Activated T-helper 1 cell treated with anti-CD3 and anti-CD28 coated beads, Interleukin-2, amount 50 U/mL, for 16 hours (primary cell): ENCODE measurements around the gene ZDHHC5.

Source experiments
- DNase-seq, 2 donors: peaks; one replicate each; pipeline ENCODE4 v3.0.0-alpha.2; 2020; ENCODE audit warnings: low read depth in 1 of 2, low spot score in 1 of 2

The ZDHHC5 gene, protein sequence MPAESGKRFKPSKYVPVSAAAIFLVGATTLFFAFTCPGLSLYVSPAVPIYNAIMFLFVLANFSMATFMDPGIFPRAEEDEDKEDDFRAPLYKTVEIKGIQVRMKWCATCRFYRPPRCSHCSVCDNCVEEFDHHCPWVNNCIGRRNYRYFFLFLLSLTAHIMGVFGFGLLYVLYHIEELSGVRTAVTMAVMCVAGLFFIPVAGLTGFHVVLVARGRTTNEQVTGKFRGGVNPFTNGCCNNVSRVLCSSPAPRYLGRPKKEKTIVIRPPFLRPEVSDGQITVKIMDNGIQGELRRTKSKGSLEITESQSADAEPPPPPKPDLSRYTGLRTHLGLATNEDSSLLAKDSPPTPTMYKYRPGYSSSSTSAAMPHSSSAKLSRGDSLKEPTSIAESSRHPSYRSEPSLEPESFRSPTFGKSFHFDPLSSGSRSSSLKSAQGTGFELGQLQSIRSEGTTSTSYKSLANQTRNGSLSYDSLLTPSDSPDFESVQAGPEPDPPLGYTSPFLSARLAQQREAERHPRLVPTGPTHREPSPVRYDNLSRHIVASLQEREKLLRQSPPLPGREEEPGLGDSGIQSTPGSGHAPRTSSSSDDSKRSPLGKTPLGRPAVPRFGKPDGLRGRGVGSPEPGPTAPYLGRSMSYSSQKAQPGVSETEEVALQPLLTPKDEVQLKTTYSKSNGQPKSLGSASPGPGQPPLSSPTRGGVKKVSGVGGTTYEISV

DNA sequence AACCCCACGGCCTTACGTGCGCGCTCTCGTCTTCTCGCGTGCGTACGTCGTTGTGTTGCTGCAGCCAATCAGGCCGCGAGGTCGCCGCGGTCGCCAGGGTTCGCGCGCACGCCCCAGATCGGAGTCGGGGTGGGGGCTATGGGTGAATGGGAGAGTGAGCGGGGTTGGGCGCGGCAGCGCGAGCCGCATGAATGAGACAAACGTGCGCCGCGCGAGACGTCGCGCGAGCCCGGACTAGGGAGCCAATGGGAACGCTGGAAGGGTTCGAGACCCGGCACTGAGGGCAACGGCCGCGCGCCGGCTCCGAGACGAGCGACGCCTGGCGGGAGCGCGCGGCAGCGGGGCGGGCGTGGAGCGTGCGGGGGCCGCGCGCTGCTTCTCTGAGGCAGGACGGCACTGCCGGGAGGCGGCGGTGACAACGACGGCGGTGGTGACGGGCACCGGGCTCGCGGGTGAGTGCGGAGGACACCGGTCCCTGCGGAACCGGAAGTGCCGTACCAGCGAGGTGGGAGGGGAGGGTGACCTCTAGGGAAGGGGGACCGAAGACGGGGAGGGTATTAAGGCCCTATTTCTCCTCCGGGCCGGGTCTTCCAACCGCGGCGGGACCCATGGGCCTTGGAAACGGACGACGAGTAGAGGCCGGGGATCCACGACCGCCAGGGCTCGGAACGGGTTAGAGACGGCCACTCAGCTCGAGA, at the start of gene ZDHHC5:
TSS of gene ZDHHC5 (plus strand) at position 379 of the 698 bp plus-strand sequence. CDS start 4,977 bp downstream, outside the sequence.
- DNase-seq = peak; percentile 99 to 100

DNA sequence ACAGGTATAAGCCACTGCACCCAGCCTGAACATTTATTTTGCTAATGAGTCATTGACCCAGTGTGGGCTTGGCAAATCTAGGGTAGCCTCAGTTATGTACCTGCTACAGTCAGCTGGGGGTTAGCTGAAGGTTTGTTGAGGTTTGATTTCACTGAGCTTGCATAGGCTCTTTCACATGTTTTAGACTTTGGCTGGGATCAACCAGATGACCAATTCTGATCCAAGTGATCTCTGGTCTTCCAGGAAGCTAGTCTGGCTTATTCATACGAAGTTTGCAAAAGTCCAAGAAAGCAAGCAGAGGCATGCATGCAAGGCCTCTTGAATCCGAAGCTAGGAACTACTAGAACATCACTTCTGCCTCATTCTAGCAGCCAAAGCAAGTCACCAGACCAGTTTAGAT, 49.5 kb upstream of the ZDHHC5 start:
- DNase-seq = no peak

DNA sequence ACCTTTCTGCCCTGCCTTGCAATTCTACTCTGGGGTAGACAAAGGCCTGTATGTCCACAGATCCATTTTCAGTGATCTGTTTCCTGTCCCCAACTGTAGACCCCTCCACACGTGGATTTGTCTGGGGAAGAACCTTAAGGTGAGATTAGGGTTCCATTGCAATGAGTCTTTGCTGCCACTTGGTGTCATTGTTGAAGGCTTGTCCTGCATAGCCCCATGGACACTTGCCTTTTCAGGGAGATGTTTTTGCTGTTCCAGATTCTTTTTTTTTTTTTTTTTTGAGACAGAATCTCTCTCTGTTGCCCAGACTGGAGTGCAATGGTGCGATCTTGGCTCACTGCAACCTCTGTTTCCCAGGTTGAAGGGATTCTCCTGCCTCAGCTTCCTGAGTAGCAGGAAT, 48.6 kb upstream of the ZDHHC5 start:
- DNase-seq = no peak

DNA sequence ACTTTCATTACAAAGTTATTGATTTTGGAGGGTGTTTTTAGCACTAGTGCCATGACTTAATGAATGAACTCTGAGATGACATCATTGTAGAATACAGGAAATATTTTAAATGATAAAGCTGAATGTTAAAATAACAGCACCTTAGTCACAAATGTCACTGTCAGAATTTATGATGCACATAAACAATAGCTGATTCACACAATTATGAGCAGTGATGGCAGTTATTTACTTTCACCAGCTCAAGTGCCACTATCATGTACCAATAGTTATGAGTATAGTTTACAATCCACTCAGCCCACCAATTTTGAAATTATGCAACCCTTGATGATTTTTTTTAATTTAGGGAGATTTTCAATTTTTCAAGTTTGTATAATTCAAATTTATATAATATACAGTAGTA, 47.4 kb upstream of the ZDHHC5 start:
- DNase-seq = no peak

DNA sequence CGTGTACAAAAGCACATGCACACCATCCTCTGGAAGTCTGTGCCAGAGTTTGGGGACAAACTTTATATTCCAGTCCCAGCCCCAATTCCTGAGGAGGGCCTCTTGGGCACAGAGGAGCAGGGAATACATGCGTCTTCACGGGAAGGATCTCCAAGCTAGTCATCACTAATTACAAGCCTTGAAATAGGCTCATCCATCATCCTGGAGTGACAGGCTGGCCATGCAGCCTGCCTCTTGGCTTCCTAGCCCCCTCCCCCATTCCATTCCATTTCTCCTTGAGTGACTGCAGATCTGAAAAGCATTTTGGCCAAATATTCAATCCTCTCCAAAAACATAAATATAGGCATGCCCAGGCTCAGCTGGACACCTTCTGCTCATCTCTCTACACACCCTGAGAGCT, 45.7 kb upstream of the ZDHHC5 start:
- no peak for DNase-seq

DNA sequence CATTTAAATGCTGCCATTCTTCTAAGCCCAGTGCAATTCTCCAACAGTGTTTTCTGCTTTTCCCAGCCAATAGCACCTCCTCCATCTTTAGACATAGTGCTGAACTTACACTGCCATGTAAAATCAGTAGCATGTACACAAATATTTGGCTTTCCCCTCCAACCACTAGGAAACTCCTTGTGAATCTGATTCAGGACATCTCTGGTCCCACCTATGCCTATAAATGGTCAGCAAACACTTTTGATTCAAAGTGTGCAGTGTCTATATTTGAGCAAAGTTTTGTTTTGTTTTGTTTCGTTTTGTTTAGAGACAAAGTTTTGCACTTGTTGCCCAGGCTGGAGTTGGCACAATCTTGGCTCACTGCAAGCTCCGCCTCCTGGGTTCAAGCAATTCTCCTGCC, 43.0 kb upstream of the ZDHHC5 start:
- DNase-seq = no peak

DNA sequence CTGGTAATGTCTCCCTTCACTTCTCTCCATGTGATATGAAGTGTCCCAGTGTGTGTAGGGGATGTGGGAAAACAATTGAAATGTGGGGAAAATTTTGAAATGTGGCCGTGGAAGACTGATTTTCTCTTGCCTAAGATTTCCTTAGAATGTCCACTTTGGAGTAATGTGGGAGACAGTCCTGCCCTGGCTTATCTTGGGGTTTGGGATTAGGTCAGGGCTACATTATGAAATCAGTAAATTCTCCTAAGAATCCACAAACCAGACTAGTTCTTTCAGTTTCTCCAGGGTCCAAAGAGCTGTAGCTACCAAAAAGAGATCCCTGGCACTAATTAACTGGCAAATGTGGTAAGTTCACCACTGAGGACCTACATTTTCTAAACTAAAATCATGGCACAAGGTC, 41.0 kb upstream of the ZDHHC5 start:
- no peak for DNase-seq

DNA sequence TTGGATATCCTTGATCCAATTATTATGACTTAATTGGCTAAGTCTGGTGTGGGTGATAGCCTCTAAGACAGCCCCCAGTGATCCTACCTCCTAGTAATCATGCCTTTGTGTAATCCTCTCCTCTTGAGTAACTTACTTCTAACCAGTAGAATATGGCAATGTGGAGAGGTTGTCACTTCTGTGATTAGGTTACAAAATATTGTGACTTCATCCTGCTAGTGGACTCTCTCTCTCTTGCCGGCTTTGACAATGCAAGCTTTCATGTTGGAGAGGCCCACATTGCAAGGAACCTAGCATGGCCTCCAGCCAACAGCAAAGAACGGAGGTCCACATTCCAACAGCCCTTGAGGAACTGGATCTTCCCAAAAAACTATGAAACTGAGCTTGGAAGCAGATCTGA, 37.7 kb upstream of the ZDHHC5 start:
- DNase-seq = no peak

DNA sequence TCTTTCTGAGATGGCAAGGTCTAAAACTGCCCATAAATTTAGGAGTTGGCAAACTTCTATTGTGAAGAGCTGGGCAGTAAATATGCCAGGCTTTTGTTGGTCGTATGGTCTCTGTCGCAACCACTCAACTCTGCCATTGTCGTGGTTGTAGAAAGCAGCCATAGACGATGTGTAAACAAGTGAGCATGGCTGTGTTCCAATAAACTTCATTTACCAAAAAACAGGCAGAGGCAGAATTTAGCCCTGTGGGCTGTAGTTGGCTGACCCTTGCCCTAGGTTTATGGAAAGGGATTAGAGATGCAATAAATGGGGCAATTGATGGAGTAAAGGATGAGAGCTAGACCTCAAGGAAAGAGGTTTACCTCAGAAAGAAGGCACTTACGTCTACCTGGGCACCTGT, 35.8 kb upstream of the ZDHHC5 start:
- DNase-seq = no peak

DNA sequence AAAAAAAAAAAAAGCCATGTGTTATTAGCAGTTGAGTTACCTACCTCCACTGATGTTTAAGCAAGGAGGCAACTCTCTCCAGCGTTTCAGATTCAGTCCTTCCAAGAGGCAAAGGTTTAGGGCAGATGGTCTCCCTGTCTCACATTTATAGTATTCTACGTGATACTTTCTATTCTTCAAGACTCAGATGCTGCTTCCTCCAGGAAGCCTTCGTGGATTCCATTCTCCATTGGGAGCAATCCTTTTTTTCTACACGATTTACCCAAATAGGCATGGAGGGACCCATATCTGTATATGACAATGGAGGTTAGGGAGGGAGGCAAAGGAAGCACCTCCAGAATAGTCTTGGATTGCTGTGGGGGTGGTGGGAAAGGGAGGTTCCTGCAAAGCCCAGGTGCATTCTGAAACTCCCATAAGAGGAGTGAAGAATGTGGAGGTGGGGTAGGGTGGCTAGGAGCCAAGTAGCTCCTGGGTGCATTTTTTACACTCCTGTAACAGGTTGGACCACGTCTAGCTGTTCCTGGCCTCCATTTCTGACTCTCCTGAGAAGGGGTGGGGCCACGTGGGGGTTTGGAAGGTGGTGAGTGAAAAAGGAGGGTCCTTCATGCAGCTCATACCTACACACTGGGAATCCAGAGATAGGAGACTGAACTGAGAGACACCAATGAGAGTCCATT, 34.4 kb upstream of the ZDHHC5 start:
- no peak for DNase-seq

DNA sequence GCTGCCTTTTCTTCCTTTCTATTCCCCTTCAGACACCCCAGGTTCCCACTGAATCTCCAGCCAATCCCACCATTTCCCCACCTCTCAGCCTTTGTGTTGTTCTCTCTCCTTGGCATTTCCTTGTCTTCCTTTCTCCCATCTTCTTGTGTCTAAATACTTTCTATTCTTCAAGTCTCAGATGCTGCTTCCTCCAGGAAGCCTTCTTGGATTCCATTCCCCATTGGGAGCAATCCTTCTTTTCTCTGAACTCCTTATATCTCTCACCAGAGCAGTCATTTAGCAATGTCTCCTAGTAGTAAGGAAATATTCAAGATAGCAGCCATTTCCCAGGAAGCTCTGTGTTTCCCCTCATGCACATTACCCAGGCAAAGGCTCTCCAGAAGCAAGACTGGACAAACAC, 33.6 kb upstream of the ZDHHC5 start:
- DNase-seq = no peak

DNA sequence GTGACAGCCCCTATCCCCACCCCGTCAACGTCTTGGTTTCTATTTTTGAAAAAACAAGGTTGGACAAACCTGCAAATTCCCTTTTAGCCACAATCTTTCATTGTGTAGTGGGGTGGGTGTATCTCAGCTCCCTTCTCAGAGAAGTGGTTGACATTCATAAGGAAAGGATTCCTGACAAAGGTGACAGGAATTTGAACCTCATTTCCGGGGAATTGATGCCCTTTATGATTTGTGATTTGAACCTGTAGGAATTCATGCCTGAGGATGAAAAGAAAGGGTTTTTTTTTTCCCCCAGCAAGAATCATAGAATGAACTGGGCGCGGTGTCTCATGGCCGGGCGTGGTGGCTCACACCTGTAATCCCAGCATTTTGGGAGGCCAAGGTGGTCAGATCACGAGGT, 32.7 kb upstream of the ZDHHC5 start:
- no peak for DNase-seq

DNA sequence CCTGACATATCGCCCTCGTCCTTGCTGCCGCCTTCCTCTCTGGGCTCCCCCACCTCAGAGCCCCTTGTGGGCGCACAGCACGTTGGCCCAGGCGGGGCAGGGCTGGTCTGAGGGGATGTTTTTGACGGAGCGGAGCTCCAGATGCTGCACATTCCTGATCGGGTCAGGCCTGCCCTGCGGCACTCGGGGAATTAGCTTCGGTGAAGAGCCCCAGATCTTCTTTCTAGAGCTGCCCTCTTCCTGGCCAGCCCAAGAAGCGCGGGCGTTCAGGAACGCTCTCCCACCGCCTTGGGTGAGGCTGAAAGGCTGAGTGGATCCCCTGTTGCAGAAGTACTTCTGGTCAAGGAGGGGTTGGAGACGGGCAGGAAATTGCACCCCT, 30.3 kb upstream of the ZDHHC5 start:
- no peak for DNase-seq

DNA sequence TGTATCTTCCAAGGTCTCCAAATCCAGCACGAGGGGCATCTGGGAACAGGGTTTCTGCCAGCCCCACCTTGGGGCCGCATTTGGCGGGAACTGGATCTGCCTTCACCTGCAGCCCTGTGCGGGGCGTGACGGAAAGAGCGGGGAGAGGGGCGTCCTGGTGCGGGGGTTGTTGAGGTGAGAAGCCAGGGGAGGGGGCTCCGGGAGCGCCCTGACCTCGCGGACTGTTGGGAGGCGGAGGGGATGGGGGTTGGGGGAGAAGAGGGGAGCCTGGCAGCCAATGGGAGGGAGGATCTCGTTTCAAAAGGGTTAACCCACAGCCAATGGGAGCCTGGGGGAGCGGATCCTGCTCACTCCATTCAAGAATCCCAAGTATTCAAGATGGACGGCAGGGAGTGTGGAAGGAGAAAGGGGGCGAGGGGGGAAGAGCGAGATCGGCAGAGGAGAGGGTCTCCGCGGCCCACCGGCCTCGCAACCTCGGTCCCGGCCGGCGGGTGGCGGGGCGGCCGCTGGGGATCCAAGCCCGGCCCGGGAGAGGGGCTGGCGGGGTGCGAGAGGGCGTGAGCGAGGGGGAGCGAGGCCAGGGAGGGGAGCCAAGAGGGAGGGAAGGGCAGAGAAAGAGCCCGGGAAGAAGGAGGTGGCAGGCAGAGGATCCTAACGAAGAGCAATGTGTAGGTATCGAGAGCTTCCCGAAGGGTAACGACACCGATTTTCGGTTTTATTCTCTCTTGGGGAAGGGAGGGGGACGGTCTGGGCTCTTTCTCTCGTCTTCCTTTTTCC, 29.7 kb upstream of the ZDHHC5 start:
- DNase-seq = no peak

DNA sequence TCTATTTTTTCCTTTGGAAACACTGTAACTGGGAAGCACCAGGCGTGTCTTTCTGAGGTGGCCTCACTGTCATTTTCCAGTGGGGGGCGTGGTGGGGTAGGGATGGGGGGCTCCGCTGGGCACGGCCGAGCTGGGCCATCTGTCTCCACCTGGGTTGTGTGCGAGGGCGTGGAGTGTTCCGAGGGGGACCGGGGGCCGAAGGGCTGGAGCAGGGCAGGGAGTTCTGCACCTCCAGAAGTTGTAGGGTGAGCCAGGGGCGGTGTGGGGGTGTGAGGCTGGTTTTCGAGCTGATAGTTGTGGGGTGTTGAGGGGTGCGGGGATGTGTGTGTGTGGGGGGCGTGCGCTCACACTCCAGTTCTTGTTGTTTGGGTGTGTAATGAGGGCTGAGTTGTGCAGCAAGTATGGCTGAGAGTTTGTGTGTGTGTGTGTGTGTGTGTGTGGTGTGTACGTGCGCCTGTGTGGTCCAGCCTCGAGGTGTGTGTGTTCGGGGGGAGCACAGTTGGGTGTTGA, 29.0 kb upstream of the ZDHHC5 start:
- no peak for DNase-seq

DNA sequence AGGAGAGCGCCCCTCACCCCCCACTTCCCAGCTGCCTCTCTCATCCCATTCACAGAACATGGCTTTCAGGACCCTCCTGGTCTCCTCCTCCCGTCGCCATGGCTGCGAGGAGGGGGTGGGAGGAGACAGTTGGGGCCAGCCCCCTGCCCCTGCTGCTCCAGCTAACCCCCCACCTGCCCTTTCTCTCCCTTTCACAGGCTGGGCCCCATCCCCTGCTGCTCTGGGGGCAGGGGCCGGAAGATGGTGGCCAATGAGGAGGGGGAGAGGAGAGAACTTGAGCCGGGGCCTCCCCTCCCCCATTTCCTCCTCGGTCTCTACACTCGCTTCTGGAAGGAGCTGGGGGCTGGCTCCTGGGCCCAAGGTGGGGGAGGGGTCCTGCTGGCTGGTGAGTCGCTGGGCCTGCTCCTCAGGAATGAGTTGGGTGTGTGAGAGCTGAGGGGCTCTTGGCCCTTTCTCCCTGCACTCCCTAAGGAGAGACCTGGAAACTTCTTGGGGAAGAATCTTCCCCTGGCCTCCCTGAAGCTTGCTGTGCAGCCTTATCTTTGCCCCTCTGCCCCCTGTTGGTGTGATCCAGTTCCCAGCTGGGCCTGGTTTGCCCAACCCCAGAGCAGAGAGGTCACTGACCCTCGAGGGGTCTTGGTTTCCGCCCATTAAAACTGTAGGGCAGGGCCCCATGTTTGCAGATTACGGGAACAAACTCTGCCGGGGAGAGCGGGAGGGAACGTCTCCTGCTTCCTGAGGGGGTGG, 28.4 kb upstream of the ZDHHC5 start:
- DNase-seq = no peak

DNA sequence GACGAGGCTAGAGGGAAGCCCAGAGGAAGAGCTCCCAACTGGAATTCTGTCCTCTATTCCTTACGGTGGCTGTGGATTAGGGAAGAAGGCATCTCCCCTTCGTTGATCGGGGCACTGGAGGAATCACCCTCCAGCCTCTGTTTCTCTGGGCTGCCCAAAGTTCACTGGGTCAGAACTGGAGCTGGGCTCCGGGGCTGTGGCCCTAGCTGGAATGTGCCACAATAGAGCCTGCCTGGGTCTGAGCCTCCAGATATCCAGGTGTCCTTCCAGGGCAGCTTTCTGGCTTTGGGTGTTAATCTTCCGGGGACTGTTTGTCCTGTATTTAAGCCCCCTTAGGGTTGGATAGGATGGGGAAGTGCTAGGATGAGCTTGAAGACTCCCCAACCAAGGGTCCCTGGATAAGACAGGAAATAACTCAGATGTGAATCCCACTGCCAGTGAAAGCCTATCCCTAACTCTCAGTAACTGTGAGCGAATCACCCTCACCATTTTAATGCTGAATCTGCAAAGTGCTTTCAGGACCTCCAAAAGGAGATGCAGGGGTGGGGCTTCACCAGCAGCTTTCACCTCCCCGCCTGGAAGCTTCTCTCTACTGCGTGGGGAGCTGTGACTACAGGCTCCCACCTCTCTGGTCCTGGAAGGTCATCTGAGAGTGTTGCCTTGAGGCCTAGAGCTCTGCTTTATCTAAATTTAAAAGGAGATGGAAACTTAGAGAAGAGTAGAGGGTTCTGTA, 27.7 kb upstream of the ZDHHC5 start:
- DNase-seq = no peak

DNA sequence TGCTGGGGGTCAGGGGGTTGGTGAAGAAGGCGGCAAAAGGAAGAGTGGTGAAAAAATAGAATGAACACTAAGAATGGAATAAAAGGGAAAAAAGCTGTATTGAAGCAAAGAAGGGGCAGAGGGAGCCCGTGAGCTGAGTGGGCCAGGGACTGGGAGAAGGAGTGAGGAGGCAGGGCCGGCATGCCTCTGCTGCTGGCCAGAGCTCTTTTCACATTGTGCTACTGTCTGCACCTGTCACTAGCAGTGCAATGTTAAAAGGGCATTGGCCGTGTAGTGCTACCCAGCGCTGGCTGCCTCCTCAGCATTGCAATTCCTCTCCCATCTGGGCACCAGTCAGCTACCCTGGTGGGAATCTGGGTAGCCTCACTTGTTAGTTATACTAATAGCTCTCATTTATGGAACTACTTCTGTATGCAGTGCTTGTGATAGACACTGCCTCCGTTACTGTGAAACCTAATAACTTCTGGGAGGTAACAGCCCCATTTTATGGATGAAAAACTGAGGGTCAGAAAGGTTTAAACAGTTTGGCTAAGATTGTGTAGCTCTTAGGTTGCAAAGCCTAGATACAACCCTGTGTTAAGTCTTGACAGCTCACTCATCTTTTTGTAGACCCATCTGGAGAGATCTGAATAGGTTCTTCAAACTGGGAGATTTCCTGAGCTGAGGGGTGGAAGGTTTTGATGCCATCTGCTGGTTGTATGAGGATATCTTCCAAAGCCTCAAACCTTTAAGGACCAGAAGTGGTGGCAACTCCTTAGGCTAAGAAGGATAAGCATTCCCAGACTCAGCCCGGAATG, 26.7 kb upstream of the ZDHHC5 start:
- DNase-seq = no peak
